CD4-positive, alpha-beta T cell treated with Interleukin-2 at 100 ng/mL for 4 hours (primary cell): Measurements from ENCODE around the gene CAMK1D.

Source experiments
- DNase-seq: peaks from one replicate; pipeline ENCODE4 v3.0.0-alpha.2; 2020; ENCODE audit warnings: low spot score

CAMK1D gene

DNA sequence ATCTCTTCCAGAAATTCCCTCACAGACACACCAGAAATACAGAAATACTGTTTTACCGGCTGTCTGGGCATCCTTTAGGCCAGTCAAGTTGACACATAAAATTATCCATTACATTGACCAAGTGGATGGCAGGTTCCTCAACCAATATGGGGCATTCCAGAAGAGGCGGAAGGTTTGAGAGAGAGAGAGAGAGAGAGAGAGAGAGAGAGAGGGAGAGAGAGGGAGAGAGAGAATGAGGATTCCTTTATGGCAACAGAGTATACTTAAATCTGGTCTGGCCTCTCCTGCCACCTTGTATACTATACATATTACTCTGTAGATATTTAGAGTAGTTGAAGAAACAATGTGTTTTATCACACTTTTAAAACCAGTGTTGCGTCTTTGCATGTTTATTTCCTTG lies 214.1 kb downstream of the CAMK1D start:
- no peak for DNase-seq

DNA sequence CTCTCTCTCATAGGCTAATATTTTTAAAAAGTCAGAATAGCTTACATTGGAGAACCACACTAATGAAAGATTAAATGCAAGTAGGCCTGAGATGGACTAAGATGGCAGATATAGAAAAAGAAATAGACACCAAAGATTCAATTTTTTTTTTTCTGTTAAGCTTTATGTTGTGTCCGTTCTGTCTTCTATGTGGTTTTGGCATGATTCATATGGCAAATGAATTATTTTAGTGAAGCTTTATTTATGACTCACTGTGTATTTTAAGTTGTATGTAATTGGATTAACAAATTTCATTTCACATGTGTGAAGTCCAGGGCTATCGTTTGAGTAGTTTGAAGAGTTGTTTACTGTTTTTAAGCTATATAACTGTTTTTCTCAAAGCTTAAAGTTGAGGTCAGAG lies 214.8 kb downstream of the CAMK1D start:
- peak; percentile 7 for DNase-seq

- DNase-seq = no peak
Observed at GRCh38 chr10:12566161-12567115, 217.1 kb downstream of the CAMK1D start.

DNA sequence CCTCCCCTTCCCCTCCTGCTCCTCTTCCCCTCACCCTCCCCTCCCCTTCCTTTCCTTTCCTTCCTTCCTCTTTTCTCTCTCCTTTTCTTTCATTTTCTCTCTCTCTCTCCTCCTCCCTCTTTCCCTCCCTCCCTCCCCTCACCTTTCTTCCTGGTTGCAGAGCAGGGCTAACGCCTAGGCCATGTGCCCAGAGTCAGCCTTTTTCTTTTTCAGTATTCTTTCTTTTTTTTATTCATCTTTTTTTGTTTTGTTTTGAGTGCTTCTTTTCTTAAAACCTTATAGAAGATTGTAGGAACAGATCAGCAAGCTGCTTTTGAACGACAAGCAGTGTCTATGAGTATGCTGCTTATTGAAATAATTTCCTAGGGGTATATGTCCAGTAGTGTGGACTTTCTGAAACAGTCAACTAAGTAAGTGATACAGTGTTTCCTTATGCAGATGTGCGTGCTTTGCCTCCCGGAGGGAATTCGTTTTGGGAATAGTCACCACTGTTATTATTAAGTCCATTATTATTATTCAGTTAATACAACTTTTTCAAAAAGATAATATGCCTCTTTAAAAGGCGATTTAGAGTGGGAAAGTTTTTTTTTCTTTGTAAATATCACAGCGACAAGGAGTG lies 219.2 kb downstream of the CAMK1D start:
- no peak for DNase-seq

DNA sequence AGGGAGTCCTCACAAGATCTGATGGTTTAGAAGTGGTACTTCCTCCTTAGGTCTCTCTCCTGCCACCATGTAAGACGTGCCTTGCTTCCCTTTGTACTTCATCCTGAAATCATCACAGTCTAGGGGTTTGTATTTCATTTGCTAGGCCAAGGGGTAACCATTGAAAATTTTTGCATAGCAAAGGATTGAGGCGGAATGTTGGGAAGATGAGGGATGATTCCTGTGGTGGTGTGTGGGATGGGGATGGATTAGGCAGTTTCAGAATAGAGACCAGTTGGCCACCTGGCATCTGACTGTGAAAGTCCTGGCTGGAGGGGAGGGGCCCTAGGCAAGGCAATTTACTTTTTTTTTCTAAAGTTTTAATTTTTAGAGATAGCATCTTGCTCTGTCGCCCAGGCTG lies 222.9 kb downstream of the CAMK1D start:
- no peak for DNase-seq

- DNase-seq = no peak
Observed at GRCh38 chr10:12577610-12578009, 228.3 kb downstream of the CAMK1D start.

DNA sequence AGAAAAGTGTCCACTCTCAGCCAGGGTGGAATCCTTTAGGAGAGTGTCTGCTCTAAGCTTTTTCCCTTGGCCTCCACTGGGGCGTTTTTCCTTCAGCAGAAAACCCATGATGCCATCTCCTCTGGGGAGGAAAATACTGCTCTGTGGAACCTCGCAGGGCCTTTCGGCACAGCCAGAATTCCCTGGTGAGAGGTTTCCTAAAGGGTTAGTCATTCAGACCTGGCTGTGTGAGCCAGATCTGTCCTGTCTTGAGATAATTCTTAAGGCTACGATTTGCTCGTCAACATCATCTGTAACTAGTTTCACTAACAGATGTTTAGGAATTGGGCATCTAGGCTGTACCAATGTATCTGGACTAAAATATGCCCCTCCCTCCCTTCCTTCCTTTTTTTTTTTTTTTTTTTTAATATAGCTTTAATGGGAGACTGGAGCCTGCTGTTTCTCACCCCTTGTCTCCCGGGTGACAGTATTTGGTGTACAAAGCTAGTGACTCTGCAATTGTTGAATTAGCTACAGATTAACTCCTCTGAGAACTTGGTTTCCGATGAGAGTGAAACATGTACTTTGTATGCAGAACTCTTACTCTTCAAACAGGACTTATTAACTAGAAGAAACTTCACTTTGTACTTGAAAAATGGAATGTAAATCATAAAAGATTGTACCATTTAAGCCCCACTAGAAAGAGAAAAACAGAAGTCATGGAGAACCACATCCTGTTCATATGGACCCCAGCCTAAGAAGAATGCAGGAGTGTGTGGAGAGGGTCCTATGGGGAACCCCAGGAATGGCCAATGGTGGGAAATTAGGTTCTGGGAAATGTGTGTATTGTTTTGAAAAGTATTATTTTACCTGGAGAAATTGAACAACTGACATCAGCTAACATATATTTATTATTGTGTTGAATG lies 230.9 kb downstream of the CAMK1D start:
- DNase-seq = no peak

DNA sequence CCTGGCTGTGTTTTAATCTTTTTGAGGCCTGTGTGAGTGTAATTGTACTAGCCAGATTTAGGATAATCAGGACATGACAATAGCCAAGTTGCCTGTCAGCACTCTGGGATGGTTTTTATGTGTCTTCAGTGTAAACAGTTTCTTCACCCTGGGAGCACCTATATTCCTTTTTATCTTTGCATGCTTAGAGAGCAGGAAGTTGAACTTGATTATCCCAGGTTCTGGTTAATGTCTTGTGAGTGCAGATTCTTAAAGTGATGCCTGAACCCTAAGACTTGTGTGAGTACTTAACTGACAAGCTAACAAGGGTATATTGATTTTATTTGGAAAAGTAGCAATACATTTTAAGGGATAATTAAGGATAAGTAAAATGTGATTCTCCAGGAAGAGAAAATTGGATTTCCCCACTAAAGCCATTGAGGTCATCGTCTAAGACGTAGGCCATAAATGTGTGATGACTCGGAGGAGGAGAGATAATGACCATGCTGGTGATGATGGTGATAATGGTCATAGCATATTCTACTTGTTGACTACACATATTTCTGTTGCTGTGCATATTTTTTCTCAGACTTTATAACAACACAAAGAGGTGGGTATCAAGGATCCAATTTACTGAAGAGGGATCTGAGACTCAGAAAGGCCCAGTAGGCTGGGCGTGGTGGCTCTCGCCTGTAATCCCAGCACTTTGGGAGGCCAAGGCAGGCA lies 234.7 kb downstream of the CAMK1D start:
- DNase-seq = no peak

- DNase-seq = no peak
Observed at GRCh38 chr10:12586741-12587140, 237.4 kb downstream of the CAMK1D start.

DNA sequence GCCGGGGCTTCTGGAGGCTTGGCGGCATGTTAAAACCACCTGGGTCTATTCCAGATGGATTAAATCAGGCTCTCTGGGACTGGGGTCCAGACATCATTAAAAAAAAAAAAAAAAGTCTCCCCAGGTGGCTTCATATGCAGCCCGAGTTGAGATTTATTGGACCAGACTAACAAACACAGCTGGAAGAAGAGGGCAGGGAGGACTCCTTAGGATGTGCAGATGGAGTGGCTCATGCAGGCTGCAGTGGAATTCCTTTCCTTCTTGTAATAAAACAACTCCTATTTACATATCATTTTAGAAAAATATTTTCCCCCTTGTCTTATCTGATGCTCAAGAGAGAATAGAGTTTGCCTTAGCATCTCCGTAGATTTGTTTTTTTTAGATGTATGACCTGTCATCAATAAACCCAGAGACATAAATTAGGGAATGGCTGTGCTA lies 238.1 kb downstream of the CAMK1D start:
- DNase-seq = no peak

GRCh38 chr10:12588091-12588860 lies 238.9 kb downstream of the CAMK1D start:
- DNase-seq = peak; percentile 20

GRCh38 chr10:12589291-12589690 lies 239.9 kb downstream of the CAMK1D start:
- DNase-seq = no peak

GRCh38 chr10:12589791-12590190 lies 240.4 kb downstream of the CAMK1D start:
- DNase-seq = no peak

DNA sequence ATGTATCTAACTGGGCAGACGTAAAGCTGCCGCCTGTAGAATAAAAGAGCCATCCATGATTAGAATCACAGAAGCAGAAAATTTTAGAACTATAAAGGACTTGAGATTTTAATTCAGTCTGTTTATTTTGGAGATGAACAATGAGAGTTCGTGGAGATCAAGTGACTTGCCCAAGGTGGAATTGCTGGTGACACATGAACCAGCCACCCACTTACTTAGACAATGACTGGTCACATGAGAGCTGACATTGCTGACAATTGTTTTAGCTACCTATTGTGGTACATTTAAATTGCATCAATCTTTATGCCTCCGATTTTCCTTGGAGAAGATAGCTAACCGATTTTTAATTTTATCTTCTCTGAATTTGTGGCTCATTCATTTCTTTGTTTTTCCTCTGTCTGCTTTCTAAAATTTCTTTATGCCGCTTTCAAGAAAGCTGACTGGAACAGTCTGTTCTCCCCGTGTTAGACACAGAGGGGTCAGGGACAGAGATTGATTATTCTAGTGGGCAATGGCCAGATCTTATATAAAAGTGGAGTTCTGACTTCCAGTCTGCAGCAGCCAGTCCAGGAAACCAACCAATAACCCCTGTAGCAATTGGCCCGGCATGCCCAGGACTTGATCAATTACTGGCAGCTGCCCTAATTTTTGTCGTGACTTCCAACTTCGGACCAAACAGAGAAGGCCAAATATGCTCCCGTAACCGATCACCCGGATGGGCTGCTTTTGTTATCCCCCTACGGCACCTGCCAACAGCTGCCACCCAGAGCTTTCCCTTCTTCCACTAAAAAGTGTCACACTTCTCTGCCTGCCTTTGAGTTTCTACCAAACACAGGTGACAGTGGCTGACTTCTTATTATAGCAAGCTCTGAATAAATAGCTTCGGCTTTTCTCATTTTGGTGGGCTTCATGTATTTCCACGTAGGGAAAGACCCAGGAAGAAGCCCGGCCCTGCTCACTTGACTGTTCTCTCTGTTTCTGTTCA lies 241.6 kb downstream of the CAMK1D start:
- no peak for DNase-seq

DNA sequence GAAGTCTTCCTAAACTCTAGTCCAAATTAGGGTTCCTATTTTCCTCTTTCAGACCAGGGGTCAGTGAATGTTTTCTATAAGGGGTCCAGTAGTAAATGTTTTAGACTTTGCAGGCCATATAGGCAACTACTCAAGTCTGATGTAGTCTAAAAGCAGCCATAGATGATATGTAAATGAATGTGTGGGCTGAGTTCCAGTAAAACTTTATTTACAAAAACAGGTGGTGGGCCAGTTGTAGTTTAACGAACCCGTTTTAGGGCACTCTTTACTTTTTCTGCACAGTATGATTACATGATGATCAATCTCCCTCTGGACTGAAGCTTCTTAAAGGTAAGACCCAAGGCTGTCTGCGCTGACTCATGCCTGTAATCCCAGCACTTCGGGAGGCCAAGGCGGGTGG lies 243.6 kb downstream of the CAMK1D start:
- DNase-seq = no peak

DNA sequence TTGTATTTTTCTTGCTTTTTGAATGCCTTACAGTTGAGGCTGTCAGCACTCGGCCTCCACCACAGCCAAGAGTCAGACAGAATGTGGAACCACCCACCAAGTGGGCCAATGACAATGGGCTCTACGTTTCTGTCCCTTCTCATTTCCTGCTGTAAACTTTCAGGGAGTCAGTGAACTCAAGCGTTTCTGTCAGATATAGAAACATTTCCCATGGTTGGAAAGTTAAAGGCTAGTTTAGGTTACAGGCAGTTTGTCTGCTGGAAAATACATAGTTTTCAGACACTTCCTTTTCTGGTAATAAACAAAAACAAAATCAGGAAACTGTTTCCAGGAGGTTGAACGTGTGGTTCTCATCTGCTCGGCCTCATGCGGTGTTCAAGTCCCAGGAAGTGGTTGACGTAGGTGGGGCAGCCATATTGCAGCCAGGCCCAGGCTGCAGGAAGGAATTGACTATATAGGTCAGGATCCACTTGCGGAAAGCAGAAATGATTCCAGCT lies 245.1 kb downstream of the CAMK1D start:
- DNase-seq = peak; percentile 34

DNA sequence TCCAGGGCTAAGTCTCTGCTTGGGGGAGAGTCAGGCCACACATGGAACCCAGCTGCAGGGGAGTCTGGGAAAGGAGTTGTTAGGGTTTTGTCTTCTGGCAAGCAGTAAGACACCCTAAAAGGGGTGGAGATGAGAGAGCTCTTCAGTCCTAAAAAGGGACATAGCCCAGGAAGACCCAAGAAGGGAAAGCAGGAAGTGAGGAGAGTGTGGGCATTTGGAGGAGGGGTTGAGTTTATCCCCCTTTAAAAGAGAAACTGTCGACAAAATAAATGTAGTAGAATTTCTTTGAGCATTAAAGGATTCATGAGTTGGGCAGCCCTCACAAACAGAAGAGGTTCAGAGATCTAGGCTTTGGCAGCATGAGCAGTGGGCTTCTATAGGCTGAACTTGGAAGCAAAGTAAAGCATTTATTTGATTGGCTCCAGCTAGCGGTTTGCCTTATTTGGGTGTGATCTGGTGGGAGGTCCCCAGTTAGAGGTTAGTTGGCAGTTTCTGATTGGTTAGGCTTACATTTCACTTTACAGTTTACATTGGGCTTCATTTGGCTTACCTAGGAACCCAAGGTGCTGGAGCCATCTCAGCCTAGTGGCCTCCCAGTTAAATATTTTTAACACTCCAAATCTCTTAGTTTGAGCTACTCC lies 246.7 kb downstream of the CAMK1D start:
- DNase-seq = no peak

DNA sequence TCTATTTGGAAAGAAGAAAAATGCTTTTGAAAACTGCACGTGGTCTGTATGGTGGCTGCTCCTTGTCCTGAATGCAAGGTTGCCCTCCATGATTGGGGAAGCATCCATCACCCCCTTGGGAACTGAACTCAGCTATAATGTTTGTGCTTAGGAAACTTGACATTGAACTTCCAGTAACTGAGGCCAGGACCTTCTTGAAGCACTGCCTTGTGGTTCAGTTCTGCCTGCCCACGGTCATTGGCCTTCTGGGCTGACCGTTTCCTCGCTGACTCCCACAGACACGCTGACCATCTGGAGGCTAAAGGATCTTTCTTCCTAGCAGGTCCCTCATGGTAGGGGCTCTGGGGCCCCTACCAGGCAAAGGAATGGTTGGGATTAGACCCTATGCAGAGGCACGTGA lies 247.8 kb downstream of the CAMK1D start:
- DNase-seq = no peak
